ENCODE data around the gene TXNDC11.

The TXNDC11 gene

DNA sequence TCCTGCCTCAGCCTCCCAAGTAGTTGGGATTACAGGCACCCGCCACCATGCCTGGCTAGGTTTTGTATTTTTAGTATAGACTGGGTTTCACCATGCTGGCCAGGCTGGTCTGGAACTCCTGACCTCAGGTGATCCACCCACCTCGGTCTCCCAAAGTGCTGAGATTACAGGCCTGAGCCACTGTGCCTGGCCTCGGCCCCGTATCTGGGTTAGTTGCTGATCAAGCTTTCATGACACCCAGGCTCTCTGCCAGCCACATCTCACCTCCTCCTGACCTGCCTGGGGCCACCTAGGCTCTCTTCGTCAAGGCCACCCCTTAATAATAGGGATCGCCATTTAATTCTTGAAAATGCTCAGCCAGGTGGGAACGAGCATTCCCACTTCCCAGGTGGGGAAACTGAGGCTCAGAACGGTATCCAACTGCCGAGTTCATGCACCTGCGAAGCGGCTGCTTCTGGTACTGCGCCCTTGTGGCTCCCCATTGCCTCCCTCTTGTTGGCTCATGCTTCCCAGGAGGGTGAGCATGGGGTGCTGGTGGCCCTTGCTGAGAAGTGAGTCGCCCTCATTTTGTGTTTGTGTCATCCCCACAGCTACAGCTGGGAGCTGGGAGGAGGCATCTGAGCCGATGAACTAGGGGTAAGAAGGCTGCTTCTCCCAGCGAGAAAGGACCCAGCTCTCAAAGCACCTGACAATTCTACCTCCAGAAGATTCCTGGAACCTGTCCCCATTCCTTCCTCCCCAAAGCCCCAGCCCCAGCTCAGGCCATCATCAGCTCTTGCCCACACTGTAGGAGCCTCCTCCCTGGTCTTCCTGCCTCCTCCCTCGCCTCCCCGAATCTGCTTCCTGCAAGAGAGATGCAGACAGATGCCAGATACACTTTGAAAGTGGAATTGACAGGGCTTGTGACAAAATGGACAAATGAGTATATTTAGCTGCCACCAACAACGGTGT lies 91.7 kb downstream of the TXNDC11 start:
- no peak for DNase-seq

DNA sequence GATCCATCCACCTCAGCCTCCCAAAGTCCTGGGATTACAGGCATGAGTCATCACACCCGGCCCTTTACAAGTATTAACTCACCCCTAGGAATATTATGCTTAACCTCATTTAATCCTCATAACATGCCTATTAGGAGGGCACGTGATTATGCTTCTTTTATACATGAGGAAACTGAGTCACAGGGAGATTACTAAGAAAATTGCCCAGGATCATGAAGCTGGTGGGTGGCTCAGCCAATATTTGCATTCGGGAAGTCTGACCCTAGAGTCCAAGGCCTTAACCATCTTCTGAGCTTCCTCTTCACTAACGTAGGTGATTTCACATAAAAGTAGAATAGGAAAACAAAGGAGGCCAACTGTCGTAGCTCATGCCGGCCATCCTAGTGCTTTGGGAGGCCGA lies 93.4 kb downstream of the TXNDC11 start:
- no peak for DNase-seq

DNA sequence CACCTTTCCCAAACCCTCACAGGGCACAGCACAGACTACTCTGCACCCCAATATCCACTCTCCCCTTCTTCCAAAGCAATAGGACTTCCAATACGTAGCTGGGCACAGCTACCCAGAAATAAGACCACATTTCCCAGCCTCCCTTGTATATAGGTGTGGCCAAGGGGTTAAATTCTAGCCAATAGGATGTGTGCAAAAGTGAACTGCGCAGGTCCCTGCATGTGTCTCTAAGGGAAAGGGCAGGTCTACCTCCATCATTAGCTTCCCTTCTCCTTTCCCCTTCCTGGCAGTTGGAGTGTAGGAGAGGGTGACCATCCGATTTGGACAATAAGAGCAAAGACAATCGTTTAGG lies 99.9 kb downstream of the TXNDC11 start:
- no peak for DNase-seq

DNA sequence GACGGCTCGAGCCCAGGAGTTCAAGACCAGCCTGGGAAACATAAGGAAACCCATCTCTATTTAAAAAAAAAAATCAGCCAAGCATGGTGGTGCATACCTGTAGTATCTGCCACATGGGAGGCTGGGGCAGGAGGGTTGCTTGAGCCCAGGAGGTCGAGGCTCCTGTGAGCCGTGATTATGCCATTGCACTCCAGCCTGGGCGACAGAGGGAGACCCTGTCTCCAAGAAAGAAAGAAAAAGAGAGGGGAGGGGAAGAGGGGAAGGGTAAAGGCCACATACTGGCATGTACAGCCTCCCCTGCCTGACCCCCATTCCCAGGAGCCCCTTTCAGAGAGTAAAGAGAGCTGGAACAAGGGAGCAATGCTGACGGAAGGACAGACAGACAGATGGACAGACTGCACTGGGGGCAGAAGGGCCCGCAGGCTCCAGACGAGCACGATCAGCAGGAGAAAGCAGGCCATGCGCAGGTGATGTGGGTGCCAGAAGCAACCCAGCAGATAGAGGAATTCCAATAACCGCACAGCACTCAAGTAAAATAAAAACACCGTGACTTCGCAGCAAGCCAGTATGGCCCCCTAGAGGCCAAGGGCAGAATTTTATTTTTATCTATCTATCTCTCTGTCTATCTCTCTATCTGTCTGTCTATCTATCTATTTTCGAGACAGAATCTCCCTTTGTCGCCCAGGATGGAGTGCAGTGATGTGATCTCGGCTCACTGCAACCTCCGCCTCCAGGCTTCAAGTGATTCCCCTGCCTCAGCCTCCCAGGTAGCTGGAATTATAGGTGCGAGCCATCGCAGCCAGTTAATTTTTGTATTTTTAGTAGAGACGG lies 101.5 kb downstream of the TXNDC11 start:
- peak; percentile 71 for DNase-seq

DNA sequence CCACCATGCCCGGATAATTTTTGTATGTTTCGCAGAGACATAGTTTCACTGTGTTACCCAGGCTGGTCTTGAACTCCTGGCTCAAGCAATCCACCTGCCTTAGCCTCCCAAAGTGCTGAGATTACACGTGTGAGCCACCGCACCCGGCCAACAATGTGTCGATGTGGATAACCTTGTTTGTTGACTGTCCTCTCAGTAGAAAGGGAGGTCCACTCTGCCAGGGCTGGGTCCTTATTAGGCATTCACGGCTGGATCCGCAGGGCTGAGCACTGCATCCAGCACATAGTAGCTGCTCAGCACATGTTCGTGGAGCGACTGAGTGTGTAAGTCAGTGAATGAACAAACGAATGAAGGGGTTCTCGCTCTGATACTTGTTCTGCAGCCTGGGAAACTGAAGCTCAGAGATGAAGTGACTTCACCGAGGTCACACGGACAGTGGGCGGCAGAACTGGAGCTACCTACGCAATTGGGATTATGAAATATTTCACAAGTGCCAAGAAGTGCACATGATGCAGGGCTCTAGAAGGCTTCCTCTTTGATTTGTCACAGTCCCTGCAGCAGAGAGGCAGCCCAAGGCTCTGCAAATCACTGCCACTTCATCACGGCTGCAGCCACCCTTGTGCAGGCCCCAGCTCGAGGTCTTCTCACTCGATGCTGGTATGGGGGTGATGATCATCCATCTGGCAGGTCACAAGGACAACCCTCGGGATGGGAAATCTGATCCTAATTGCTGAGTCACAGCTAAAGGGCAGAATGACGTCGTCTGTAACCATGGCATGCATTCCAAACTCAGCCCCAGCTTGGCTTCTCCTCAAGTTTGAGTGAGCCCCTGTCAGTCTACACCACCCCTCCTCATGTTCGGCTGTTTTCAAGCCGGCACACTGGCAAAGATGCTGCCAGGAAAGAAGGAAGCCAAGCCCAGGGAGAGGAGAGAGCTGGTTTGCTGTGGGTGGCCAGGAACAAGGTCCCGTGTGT lies 102.4 kb downstream of the TXNDC11 start:
- DNase-seq: no peak

DNA sequence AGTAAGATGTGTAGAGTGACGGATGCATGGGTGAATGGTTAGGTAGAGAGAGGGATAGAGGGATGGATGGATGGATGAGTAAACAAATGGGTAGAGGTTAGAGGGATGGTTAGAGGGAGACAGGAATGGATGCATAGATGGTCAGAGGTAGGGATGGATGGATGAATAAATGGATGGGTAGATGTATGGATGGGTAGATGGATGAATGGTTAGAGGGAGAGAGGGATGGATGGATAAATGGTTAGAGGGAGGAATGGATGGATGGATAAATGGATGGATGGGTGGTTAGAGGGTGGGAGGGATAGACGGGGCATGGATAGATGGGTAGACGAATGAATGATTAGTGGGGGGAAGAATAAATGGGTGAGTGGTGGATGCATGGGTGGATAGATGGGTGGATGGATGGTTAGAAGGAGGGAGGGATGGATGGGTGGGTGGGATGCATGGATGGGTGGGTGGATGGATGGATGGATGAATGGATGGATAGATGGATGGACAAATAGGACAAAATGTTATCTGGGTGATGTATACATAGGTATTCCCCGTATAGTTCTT lies 103.6 kb downstream of the TXNDC11 start:
- no peak for DNase-seq

DNA sequence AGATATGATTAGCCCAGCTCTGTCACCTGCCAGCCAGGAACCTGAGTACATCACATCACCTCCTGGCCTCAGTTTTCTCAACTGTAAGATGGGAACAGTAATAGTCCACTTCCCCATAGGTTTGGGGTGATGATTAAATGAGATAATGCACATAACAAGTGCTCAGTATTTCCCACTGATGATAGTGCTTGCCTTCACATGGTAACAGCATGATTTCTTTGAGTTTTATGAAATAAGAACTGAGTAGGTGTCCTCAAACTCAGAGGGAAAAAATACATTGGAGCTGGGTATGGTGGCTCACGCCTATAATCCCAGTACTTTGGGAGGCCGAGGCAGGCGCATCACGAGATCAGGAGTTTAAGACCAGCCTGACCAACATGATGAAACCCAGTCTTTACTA lies 104.5 kb downstream of the TXNDC11 start:
- no peak for DNase-seq

DNA sequence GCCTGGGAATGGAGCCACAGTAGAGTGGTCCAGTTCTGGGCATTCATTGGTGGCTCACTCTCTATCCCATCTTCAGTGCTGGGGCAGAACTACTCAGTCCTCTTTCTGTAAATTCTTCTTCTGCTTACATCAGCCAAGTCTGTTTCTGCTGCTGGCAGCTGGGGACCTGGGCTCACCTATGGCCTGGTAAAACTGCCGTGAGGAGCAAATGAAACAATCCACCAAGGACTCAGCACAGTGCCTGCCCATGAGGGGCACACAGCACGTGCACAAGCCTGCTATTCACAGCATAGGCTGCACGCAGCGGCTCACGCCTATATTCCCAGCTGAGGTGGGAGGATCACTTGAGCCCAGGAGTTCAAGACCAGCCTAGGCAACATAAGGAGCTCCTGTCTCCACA lies 105.3 kb downstream of the TXNDC11 start:
- no peak for DNase-seq

DNA sequence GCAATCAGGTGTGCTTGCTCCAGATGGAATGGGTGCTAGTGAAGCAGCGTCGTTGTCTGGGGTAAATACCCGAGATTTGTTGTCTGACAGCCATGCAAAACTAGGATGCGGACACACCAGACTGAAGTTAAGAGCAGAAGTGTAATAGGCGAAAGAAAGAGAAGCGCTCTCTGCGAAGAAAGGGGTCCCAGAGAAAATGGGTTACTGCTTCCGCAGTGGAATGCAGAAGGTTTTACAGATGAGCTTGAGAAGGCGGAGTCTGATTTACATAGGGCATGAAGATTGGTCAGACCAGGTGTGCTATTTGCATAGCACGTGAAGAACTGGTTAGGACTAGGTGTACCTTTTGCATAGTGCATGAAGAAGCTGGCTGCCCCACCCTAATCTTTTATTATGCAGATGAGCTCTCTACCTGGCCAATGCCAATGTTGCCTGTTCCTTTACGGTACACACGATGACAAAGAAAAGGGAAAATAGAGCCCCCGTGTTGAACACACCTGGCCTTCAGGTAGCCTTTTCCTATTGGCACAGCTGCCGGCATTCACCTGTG lies 106.4 kb downstream of the TXNDC11 start:
- no peak for DNase-seq

DNA sequence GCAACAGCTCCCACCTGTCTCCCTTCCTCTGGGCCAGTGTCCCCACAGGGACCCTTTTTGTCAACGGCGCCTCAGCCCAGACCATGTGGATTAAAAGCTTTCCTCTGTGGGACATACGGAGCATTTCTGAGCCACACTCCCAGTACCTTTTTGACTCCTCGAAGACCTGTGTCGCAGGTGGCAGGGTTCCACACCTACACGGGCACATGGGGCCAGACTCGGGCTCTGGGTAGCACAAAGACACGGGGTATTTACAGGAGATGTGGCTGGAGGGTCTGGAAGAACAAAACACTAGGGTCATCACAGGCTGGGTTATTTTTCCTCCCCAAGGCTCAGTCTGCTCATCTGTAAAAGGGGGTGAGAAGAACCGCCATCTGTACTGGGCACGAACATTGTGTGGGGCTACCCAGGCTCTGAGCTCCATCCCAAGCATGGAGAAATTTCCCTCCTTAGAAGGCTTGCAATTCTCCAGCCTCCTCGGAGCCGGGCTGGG lies 106.9 kb downstream of the TXNDC11 start:
- no peak for DNase-seq

DNA sequence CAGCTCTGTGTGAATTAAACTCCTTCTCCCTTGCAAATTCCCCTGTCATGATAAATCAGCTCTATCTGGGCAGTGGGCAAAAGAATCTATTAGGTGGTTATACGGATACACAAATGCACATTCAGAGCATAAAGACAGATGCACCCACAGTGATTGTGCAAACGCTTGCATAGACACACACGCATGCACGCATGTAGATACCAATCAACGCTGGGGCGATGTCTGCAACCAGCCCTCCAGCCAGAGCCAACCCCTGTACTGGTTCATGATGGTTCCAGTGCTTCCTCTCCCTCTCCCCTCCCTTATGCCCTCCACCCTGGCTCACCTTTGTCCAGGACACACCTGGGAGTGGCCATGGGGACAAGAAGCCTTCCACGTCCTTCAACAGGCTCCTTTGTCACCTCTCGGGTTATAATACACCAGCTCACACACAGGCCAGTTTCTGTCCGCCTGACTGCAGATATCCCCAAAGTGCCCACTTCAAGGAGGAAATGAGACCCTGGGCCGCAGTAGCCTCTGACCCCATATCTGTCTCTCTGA lies 107.5 kb downstream of the TXNDC11 start:
- no peak for DNase-seq

DNA sequence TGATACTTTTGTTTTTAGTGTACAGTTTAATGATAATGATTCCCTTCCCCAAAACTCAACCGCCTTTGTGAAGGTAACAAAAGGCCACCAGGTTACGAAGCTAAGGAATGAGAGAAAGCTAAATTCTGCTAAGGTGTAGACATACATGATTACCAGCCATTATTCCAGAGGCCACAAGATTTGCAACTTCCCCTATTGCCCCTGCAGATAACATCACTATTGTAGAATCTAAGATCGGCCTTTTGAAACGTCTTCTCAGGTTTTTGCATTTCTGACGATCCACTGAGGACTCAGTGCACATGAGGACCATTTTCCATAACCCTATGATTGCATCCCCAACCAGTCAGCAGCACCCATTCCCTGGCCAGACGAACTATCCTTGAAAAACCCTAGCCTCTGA lies 108.3 kb downstream of the TXNDC11 start:
- DNase-seq: no peak

DNA sequence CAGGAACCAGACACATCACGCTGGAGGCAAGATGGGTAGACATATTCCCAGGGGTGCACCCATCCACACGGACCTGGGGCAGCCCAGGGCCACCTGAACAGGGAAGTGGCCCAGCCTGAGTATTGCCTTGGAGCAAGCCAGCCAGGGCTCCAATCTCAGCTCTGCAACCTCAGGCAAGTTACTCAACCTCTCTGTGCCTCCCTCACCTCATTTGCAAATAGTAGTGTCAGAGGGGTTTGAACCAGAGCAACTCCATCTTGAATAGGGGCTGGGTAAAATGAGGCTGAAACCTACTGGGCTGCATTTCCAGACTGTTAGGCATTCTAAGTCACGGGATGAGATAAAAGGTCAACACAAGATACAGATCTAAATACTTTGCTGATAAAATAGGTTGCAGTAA lies 109.5 kb downstream of the TXNDC11 start:
- no peak for DNase-seq

DNA sequence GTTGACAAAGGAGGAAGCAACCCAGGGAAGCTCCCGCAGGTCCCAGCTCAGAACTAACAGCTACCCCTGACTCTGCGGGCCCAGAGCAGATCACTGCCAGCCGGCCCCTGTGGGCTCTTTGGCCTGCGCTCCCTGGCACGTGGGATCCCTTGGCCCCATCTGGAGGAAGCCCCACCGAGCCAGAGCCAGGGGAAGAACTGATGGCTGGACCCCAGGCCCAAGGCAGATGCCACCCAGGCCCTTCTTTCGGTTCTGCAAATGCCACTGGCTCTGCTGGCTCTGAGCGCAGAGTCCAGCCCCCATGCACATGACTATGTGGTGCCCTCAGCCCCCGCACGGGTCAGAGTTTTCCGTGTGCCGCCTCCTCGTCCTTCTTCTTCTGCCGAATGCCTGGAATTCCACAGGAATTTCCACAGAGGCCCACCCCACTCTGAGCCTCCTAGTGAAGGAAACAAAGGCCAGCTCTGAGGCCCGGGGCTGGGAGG lies 110.2 kb downstream of the TXNDC11 start:
- no peak for DNase-seq

DNA sequence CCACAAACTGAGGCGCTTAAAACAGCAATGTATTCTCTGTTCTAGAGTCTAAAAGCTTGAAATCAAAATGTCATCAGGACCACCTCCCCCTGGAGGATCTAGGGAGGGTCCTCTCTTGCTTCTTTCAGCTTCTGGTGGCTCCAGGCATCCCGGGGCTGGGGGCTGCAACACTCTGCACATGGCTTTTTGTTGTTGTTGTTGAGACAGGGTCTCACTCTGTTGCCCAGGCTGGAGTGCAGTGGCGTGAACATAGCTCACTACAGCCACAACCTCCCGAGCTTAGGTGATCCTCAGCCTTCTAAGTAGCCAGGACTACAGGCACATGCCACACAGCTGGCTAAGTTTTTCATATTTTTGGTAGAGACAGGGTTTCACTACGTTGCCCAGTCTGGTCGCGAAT lies 111.4 kb downstream of the TXNDC11 start:
- DNase-seq: no peak

DNA sequence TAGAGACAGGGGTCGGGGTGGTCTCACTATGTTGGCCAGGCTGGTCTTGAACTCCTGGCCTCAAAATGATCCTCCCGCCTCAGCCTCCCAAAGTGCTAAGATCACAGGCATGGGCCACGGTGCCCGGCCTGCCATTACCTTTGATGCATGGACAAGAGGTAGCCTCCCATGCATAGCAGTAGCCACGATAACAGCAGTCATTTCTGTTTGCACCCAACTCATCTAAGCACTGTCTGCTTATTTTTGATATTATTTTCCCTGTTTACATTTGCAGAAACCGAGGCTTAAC lies 111.9 kb downstream of the TXNDC11 start:
- no peak for DNase-seq

DNA sequence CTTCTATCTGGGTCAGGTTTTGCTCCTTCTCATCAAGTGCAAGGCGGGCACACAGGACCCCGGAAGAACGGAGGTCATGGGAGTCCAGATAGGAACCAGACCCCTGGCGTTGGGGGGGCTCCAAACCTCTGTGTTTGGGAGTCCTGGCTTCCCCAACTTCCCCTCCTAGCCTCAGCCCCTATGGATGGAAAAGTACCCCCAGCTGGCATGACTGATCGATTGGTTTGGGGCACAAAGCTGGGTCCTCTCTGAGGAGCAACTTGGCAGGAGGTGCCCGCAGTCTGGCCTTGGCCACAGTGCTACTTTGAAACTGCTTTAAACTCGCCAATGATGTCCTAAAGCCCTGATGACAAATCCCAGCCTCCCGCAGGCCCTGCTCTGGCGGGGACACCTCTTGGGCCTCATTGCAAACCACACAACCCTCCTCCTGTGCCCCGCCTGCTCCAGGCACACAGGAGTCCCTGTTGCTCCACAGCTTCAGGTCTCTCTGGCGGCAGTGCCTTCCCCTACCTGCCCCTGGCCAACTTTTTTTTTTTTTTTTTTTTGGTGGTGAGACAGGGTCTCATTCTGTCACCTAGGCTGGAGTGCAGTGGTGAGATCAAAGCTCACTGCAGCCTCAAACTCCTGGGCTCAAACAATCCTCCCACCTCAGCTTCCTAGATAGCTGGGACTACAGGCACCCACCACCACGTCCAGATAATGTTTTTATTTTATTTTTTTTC lies 112.5 kb downstream of the TXNDC11 start:
- no peak for DNase-seq

Measured in activated CD8-positive, alpha-beta memory T cell treated with anti-CD3 and anti-CD28 coated beads for 24 hours (primary cell).